ENCODE results near the gene C2orf68. TPM values are rescaled to one million over a fixed set of nuclear protein-coding genes. Genes with fewer than 3 reads are reported as not detected.

C2orf68 gene
- total and polyA plus RNA-seq, 2 of the 8 experiments (the other 6 are each of a cell fraction or from before 2014, with no cell fraction given): 46.3 to 49.4 TPM

- Histone ChIP-seq H2BK5ac (ENCODE audit: low read depth, low read length) (no peak overlapping the region), H3K79me2 (ENCODE audit: control insufficient read depth in 1 of 2, insufficient read depth in 2 of 2, low read length in 2 of 2) (no peaks in the 10 kb centered on the region), H3K4me2 (ENCODE audit: insufficient read depth in 1 of 2, low read depth in 2 of 2, low read length in 2 of 2) (no peak overlapping the region), H3K4me1 (replicated peaks in 1 of 4; ENCODE audit: control insufficient read depth in 3 of 4, insufficient read depth in 4 of 4, low read length in 3 of 4) (peaks cover 0 to 6% (median 0%) of the 10 kb centered on the region in 4 experiments; a peak in 1 of 7 replicates), H2AFZ (ENCODE audit: low read length) (no peak overlapping the region), H3K4ac (replicated peaks; ENCODE audit: insufficient read length, low read depth, low read length) (no peak overlapping the region), H3K56ac (replicated peaks; ENCODE audit: insufficient read length, low read depth, low read length) (no peak overlapping the region), H3K23ac (ENCODE audit: insufficient read length) (no peak overlapping the region), H2BK20ac (ENCODE audit: low read length) (no peak overlapping the region), H4K5ac (ENCODE audit: insufficient read length, low read depth, low read length) (no peak overlapping the region), H3K36me3 (ENCODE audit: control insufficient read depth in 2 of 4, insufficient read depth in 4 of 4, low read length in 3 of 4) (peaks cover 3 to 24% (median 9%) of the 10 kb centered on the region in 4 experiments; a peak in 6 of 8 replicates), H3K27ac (ENCODE audit: low read depth, low read length) (no peak overlapping the region), H3K23me2 (ENCODE audit: low read depth, low read length) (no peaks in the 10 kb centered on the region), H2BK120ac (replicated peaks; ENCODE audit: low read depth, low read length) (no peak overlapping the region), H3K4me3 (ENCODE audit: extremely low read depth in 1 of 4, insufficient read depth in 2 of 4, low read depth in 3 of 4, low read length in 4 of 4) (no peak overlapping the region), H3K18ac (ENCODE audit: extremely low read depth, low read length) (no peak overlapping the region), H4K8ac (ENCODE audit: extremely low read depth, insufficient read depth, low read length) (no peak overlapping the region), H2AK5ac (ENCODE audit: low read depth, low read length) (no peak overlapping the region), H3K9me3 (ENCODE audit: insufficient read depth in 2 of 2, low read depth in 1 of 2, low read length in 1 of 2) (no peaks in the 10 kb centered on the region), H2BK15ac (ENCODE audit: low read length) (no peak overlapping the region), H4K20me1 (replicated peaks in 1 of 2; ENCODE audit: control insufficient read depth in 1 of 2, insufficient read depth in 2 of 2, low read length in 2 of 2) (peaks cover 0 to 3% of the 10 kb centered on the region in 2 experiments), H3K14ac (ENCODE audit: insufficient read length) (no peak overlapping the region), H3K9ac (replicated peaks in 1 of 4; ENCODE audit: extremely low read depth in 1 of 4, low read depth in 3 of 4, low read length in 3 of 4) (no peak overlapping the region), H3K27me3 (replicated peaks in 1 of 4; ENCODE audit: control insufficient read depth in 3 of 4, extremely low read depth in 1 of 4, insufficient read depth in 3 of 4, low read length in 3 of 4) (no peaks in the 10 kb centered on the region), H2BK12ac (ENCODE audit: low read depth, low read length) (no peak overlapping the region), H4K91ac (replicated peaks; ENCODE audit: insufficient read length, low read length) (no peak overlapping the region), H3K79me1 (ENCODE audit: low read depth, low read length) (no peaks in the 10 kb centered on the region; the same call in 1 of the 2 replicates)
- POLR2A ChIA-PET (ENCODE audit: partially characterized antibody): interaction anchor here (1.2 to 1.7 kb wide), 2 partner anchors 10 to 39 kb away, joined by 3 to 5 read pairs; no protein-coding TSS in a partner anchor
- no peak for DNase-seq (ENCODE audit: low read depth in 1 of 2, low spot score in 2 of 2)
- 97% methylated on average over 3 of the region's 3 CpGs; no CpG with 5 or more reads in 1 of the 2 experiments for WGBS, 2 experiments (ENCODE audit: extremely low coverage in 1 of 2, insufficient coverage in 1 of 2, insufficient read length in 1 of 2, insufficient replicate concordance in 2 of 2, low coverage in 1 of 2, low lambda C conversion rate in 2 of 2, missing lambda C conversion rate in 1 of 2)
- TF ChIP-seq BRCA1 (IDR thresholded peaks at IDR 0.05; ENCODE audit: low read depth, low read length): no peak
- no peak for TF ChIP-seq HDAC2 (IDR thresholded peaks at IDR 0.05; ENCODE audit: borderline replicate concordance in 1 of 2, low read depth in 2 of 2, low read length in 2 of 2)
- no peak for TF ChIP-seq TEAD4 (IDR thresholded peaks at IDR 0.05; ENCODE audit: low read depth, low read length)
- no peak for TF ChIP-seq RBBP5 (IDR thresholded peaks at IDR 0.05; ENCODE audit: borderline replicate concordance, low read depth, low read length)
- TF ChIP-seq CREB1 (IDR thresholded peaks at IDR 0.05): no peak
- TF ChIP-seq KDM1A (IDR thresholded peaks at IDR 0.05; ENCODE audit: borderline replicate concordance, low read length): no peak
- no peak for TF ChIP-seq TCF12 (IDR thresholded peaks at IDR 0.05; ENCODE audit: low read depth, low read length)
- TF ChIP-seq FOSL1 (IDR thresholded peaks at IDR 0.05; ENCODE audit: insufficient read depth, low read depth, low read length): no peak
- no peak for TF ChIP-seq RAD21 (IDR thresholded peaks at IDR 0.05 in 1 of 2, conservative IDR thresholded peaks at IDR 0.05 in 1 of 2; ENCODE audit: low read depth in 2 of 2, low read length in 2 of 2)
- no peak for TF ChIP-seq TAF7 (optimal IDR thresholded peaks at IDR 0.05; ENCODE audit: borderline replicate concordance, low read depth, low read length)
- TF ChIP-seq SP1 (IDR thresholded peaks at IDR 0.05; ENCODE audit: low read depth, low read length): no peak
- no peak for TF ChIP-seq SAP30 (IDR thresholded peaks at IDR 0.05; ENCODE audit: insufficient read depth, insufficient replicate concordance, low read length)
- TF ChIP-seq JUND (IDR thresholded peaks at IDR 0.05; ENCODE audit: low read length): no peak
- CTCF ChIA-PET (ENCODE audit: partially characterized antibody): interaction anchor here (2.0 kb wide), 1 partner anchor 19 kb away, joined by 7 read pairs; no protein-coding TSS in a partner anchor
- no peak for FAIRE-seq
Measured at GRCh38 chr2:85656468-85656867, 44.6 kb upstream of the C2orf68 start.
